ENCODE measurements around the gene SUGCT. TPM values are rescaled to one million over a fixed set of nuclear protein-coding genes. Genes with fewer than 3 reads are reported as not detected.

The SUGCT gene
- total and polyA plus RNA-seq, 2 of the 13 experiments (the other 11 are each of a cell fraction or from before 2014, with no cell fraction given): 10.1 to 22.2 TPM

- TF ChIP-seq, protein P1, sequence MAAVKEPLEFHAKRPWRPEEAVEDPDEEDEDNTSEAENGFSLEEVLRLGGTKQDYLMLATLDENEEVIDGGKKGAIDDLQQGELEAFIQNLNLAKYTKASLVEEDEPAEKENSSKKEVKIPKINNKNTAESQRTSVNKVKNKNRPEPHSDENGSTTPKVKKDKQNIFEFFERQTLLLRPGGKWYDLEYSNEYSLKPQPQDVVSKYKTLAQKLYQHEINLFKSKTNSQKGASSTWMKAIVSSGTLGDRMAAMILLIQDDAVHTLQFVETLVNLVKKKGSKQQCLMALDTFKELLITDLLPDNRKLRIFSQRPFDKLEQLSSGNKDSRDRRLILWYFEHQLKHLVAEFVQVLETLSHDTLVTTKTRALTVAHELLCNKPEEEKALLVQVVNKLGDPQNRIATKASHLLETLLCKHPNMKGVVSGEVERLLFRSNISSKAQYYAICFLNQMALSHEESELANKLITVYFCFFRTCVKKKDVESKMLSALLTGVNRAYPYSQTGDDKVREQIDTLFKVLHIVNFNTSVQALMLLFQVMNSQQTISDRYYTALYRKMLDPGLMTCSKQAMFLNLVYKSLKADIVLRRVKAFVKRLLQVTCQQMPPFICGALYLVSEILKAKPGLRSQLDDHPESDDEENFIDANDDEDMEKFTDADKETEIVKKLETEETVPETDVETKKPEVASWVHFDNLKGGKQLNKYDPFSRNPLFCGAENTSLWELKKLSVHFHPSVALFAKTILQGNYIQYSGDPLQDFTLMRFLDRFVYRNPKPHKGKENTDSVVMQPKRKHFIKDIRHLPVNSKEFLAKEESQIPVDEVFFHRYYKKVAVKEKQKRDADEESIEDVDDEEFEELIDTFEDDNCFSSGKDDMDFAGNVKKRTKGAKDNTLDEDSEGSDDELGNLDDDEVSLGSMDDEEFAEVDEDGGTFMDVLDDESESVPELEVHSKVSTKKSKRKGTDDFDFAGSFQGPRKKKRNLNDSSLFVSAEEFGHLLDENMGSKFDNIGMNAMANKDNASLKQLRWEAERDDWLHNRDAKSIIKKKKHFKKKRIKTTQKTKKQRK (IDR thresholded peaks at IDR 0.05; ENCODE audit: low read length): no peak
- TF ChIP-seq, protein P2, sequence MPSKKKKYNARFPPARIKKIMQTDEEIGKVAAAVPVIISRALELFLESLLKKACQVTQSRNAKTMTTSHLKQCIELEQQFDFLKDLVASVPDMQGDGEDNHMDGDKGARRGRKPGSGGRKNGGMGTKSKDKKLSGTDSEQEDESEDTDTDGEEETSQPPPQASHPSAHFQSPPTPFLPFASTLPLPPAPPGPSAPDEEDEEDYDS (CRISPR knock-in tag; IDR thresholded peaks at IDR 0.05): no peak
- peak; percentile 68 for TF ChIP-seq BCL6 (CRISPR knock-in tag; IDR thresholded peaks at IDR 0.05)
- 0 out of 2 replicates have a peak, but pooled peaks have one; percentile 22 for TF ChIP-seq RBAK (CRISPR knock-in tag; IDR thresholded peaks at IDR 0.05)
- TF ChIP-seq ZNF572 (CRISPR knock-in tag; IDR thresholded peaks at IDR 0.05): no peak
- TF ChIP-seq ZMYM4 (CRISPR knock-in tag; IDR thresholded peaks at IDR 0.05): peak; percentile 78
- TF ChIP-seq TBX3 (IDR thresholded peaks at IDR 0.05; ENCODE audit: borderline replicate concordance): peak; percentile 84; the same call in 1 of the 2 replicates
- TF ChIP-seq, protein P3, sequence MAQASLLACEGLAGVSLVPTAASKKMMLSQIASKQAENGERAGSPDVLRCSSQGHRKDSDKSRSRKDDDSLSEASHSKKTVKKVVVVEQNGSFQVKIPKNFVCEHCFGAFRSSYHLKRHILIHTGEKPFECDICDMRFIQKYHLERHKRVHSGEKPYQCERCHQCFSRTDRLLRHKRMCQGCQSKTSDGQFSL (CRISPR knock-in tag; IDR thresholded peaks at IDR 0.05): no peak
- TF ChIP-seq FIP1L1 (IDR thresholded peaks at IDR 0.05; ENCODE audit: borderline replicate concordance, insufficient read depth, low read depth, low read length): no peak
- TF ChIP-seq ZUFSP (CRISPR knock-in tag; IDR thresholded peaks at IDR 0.05; ENCODE audit: borderline replicate concordance): no peak
- TF ChIP-seq FOXP1 (IDR thresholded peaks at IDR 0.05): peak; percentile 56; the same call in 1 of the 2 replicates
- peak; percentile 92 for TF ChIP-seq FOXP1 (CRISPR knock-in tag; IDR thresholded peaks at IDR 0.05)
- TF ChIP-seq MTA3 (CRISPR knock-in tag; IDR thresholded peaks at IDR 0.05): no peak
- TF ChIP-seq NFYB (CRISPR knock-in tag; IDR thresholded peaks at IDR 0.05): no peak
- TF ChIP-seq GTF2F1 (IDR thresholded peaks at IDR 0.05; ENCODE audit: low read length): no peak
- no peak for TF ChIP-seq ZNF318 (CRISPR knock-in tag; IDR thresholded peaks at IDR 0.05)
Observed at GRCh38 chr7:40403703-40404476, 269.1 kb downstream of the SUGCT start (continued).
